GM18867 (cell line): ENCODE data around the gene PTGDS.
A peak's percentile ranks its signal among the peaks of the same experiment; 100 is the strongest.
"Not testable (repeated sequence)": the region's sequence is repeated elsewhere in the genome, so short reads cannot be mapped to it uniquely, and the experiment has no call there.

ENCODE experiments used
- ATAC-seq: cut with Tn5 transposase; IDR thresholded peaks from one replicate; pipeline ENCODE4 v1.9.1; 2021; ENCODE audit warnings: mild to moderate bottlenecking, moderate library complexity; ENCODE audit not compliant: unreplicated experiment

PTGDS gene

DNA sequence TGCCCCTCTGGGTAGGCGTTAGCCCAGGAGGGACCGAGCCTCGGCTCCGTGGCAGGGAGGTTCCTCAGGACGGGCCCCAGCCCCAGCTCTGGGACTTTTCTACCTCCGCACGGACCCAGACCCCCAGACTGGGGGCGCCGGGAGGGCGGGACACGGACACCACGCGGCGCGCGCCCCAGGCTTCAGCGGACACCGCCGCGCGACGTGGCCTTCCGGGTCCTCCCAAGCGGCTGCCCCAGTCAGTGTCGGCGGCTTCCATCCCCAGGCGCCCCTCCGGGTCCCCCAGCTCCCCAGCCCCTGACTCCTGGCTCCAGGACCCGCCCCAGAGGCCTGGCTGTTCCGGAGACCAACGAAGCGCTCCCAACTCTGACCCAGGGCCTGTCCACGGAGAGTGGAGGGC is 8.5 kb downstream of the PTGDS start:
- ATAC-seq = no peak

- ATAC-seq = no peak
These were observed 11.6 kb downstream of the PTGDS start for GRCh38 chr9:136988872-136989271.

- no peak for ATAC-seq
These were observed 13.1 kb downstream of the PTGDS start for GRCh38 chr9:136990242-136990911.

DNA sequence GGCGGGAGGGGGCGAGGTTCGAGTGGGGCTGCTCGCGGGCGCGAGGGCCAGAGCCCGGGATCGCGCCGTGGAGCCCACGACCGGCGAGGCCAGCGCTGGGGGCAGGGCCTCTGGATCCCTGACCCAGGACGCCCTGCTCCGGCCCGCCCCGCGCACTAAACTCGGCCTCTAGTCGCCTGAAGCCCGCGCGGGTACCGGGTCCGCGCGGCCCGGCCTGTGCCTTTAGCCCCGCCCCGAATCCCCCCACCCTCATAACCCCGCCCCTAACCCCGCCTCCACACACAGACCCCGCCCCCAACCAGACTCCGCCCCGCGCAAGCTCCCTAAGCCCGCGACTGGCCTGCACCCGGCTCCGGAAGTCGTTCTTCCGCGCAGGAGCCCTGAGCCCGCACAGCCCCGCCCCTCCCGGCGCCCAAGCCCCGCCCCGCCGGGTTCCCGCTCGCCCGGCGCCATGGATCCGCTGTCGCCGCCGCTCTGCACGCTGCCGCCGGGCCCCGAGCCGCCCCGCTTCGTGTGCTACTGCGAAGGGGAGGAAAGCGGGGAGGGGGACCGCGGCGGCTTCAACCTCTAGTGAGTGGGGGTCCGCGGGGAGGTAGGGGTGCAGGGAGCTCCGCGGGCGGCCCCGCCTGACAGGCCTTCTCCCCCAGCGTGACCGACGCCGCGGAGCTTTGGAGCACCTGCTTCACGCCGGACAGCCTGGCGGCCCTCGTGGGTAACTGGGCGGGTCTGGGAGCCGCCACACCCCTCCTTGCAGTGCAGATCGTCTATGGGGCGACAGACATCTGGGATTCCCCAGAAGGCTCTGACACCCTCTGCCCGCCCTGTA is 14.9 kb downstream of the PTGDS start, which contains the start of gene PAXX:
PAXX (plus strand) TSS at position 430 of the 826 bp plus-strand sequence; CDS start at position 452, 22 bp downstream.
- ATAC-seq = peak; percentile 80

GRCh38 chr9:136992819-136993369 is 15.6 kb downstream of the PTGDS start:
- no peak for ATAC-seq

- no peak for ATAC-seq
These were observed 17.0 kb downstream of the PTGDS start for GRCh38 chr9:136994180-136994887.

GRCh38 chr9:136994888-136995230 is 17.6 kb downstream of the PTGDS start:
- ATAC-seq = no peak

GRCh38 chr9:136995362-136995761 is 18.1 kb downstream of the PTGDS start:
- ATAC-seq = no peak

DNA sequence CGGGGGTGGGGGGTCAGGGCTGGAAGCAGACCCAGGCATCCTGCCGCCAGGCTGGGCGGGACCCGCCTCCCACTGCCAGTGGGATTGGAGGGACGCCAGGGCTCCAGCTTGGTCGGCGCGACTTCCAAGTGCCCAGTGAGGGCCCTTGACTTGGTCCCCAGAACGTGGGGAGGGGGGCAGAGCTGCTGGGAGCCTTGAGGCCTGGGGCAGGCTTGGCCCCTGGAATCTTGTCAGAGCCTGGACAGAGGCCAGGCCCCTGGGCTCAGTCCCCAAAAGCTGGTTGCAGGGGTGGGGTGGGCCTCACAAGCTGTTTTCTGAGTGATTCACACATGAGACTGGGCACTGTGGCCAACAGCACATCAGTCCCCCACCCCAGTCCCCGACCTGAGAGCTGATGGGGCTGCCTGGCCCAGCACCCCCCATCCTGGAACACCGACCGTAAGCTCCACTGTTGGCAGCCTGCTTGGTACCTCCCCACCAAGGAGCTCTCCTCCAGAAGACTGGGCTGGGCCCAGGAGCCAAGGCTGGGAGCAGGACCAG is 18.5 kb downstream of the PTGDS start:
- ATAC-seq = no peak

DNA sequence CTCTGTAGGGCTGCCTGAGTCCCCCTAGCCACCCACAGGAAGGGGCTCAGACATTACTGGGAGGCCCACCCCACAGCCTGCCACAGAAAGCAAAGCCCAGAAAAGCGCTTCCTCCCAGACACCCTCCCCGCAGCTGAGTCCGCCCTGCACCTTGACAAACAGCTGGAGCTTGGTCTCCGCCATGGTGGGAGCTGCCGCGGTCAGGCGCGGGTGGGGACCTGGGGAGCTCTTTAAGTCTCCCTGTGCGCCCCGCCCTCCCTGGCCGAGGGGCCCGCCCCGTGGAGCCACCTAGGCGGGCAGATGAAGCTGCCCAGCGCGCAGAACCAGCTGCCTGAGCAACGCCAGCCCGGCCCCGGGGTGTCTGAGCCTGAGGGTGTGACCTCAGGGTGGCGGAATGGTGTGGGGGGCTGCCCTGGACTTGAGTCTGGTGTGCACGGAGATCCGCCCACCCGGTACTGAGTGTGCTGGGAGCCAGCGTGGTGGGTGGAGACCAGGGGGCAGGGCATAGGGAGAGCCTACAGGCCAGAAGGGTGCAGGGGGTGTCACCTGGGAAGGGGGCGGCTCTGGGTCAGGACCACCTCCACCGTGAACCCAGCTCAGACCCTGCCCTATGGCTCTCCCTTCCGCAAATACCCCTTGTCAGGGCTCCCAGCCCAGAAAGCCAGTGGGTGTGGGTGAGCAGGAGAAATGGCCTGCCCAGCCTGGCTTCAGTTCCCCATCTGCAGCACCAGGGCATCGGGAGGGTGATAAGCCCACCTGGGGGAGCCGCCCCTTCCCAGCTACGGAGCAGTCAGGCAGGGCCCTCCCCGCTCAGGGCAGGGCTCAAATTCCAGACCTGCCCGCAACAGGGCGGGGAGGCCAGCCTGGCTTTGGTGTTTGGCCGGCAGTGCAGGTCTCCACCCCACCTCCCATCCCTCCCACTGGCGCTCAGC is 19.3 kb downstream of the PTGDS start, which contains the start of gene CLIC3:
CLIC3 (minus strand) TSS at position 208 of the 932 bp plus-strand sequence; CDS start at position 183, 25 bp downstream.
- no peak for ATAC-seq

DNA sequence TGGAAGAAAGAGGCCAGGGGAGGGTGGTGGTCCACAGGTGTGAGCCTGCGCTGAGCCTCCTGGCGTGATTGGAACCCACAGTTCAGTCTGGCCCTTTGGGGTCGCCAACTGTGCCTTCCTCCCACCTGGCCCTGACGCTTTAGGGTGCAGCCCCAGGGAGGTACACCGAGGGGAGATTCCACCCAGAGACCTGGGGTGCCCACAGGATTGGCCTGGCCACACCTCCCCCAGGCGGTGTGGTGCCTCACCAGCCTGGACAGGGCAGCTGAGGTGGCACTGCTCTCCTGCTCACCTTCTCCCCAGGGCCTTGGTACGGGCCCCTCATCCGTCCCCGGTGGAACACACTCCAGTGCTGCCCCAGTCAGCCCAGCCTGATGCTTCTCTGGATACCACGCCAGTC is 20.1 kb downstream of the PTGDS start:
- no peak for ATAC-seq

- ATAC-seq = no peak
These were observed 20.5 kb downstream of the PTGDS start for GRCh38 chr9:136997830-136998234.

GRCh38 chr9:137000177-137000930 is 23.1 kb downstream of the PTGDS start:
- ATAC-seq = peak; percentile 68

DNA sequence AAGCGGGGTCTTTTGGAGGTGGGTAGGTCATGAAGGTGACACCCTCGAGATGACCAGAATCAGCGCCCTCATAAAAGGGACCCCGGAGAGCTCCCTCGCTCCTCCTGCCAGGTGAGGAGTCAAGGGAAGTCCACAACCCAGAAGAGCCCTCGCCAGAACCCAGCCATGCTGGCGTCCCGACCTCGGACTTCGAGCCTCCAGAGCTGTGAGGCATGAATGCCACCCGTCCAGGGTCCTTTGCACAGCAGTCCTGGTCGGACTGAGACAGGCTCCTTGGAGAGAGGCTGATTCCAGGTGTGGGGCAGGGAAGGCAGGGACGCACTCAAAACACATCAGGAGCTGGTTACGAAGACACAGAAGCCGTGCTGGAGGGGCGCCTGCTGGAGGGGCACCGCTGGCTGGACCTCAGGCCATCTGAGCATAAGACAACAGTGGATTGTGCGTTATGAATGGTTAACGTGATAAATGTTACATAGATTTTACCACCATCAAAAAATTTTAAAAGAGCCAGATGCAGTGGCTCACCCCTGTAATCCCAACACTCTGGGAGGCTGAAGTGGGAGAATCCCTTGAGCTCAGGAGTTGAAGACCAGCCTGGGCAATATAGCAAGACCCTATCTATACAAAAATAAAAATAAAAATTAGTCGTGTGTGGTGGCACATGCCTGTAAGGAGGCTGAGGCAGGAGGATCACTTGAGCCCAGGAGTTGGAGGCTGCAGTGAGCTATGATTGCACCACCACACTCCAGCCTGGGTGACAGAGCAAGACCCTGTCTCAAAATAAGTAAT is 24.7 kb downstream of the PTGDS start:
- no peak for ATAC-seq

- ATAC-seq = no peak
These were observed 25.3 kb downstream of the PTGDS start for GRCh38 chr9:137002646-137003041.

DNA sequence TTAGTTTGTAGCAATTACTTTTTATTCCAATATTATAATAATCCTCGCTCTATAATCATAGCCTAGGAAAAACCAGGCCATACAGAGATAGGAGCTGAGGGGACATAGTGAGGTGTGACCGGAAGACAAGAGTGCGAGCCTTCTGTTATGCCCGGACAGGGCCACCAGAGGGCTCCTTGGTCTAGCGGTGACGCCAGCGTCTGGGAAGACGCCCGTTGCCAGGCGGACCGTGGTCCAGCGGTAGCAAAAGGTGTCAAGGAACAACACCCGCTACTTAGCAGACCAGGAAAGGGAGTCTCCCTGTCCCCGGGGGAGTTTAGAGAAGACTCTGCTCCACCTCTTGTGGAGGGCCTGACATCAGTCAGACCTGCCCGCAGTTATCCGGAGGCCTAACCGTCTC is 27.0 kb downstream of the PTGDS start:
- ATAC-seq = not testable (repeated sequence)

DNA sequence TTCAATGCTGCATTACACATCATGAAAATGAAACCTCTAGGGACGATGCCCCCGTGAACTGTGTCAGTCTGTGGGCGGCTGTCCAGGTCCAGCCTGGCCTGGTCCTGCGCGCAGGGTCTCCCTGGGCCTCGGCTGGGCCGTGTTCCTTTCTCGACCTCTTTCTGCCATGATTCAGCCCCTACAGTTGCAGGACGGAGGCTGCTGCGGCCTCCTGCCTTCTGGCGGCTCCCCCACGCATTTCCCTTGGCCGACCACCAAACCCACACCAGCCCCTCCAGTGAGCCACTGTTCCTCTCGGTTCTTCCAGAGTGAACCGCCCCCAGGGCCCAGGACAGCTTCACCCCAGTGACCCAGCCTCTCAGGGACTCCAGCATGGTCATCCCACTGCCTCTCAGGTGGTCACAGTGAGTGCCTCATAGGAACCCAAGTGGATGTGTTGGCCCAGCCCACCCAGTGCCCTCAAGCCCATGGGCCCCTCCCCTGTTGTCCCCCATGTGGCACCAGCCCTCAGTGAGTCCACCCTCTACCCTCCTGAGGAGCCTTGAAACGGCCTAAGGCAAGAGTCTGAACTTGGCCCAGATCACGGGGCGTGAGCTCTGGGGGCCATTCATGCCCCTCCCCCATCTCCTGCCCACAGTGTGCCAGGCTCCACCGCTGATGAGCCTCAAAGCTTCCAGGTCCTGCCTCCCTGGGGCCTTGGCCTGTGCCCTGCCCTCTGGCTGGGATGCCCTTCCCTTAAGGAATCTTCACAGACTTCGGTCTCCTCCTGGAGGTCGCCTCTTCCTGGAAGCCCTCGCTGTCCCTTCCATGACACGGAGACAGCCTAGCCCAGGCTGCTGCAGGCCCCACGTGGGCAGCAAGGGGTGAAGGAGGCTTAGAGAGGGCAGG is 29.1 kb downstream of the PTGDS start:
- ATAC-seq = no peak
